Measurements from ENCODE around the gene DSP. TPM values are rescaled to one million over a fixed set of nuclear protein-coding genes. Genes with fewer than 3 reads are reported as not detected.

Gene DSP
- total RNA-seq, 2 donors from 2014 or later: 121 to 229 TPM

DNA sequence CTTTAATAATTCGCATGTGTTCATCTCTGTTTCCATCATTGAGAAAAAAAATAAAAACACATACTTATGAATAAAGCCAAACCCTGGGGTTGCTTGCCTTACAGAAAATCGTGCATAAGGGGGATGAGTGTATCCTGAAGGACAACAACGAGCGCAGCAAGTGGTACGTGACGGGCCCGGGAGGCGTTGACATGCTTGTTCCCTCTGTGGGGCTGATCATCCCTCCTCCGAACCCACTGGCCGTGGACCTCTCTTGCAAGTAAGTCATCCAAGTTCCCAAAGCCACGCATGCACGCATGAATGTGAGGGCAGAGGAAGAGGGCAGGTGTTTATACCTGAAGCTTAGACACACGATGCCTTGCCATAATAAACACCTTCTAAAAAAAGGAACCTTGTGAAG lies 27.6 kb downstream of the DSP start:
- Histone ChIP-seq H3K9me3 (no peaks in the 10 kb centered on the region), H3K27me3 (no peaks in the 10 kb centered on the region), H3K4me3 (no peak overlapping the region), H3K36me3 (peaks cover 67% of the 10 kb centered on the region), H3K4me1 (peaks cover 0 to 5% of the 10 kb centered on the region in 2 donors), H3K27ac (no peak overlapping the region)
- DNase-seq (ENCODE audit: low spot score): no peak
- TF ChIP-seq, protein P1, sequence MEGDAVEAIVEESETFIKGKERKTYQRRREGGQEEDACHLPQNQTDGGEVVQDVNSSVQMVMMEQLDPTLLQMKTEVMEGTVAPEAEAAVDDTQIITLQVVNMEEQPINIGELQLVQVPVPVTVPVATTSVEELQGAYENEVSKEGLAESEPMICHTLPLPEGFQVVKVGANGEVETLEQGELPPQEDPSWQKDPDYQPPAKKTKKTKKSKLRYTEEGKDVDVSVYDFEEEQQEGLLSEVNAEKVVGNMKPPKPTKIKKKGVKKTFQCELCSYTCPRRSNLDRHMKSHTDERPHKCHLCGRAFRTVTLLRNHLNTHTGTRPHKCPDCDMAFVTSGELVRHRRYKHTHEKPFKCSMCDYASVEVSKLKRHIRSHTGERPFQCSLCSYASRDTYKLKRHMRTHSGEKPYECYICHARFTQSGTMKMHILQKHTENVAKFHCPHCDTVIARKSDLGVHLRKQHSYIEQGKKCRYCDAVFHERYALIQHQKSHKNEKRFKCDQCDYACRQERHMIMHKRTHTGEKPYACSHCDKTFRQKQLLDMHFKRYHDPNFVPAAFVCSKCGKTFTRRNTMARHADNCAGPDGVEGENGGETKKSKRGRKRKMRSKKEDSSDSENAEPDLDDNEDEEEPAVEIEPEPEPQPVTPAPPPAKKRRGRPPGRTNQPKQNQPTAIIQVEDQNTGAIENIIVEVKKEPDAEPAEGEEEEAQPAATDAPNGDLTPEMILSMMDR (IDR thresholded peaks at IDR 0.05): no peak

DNA sequence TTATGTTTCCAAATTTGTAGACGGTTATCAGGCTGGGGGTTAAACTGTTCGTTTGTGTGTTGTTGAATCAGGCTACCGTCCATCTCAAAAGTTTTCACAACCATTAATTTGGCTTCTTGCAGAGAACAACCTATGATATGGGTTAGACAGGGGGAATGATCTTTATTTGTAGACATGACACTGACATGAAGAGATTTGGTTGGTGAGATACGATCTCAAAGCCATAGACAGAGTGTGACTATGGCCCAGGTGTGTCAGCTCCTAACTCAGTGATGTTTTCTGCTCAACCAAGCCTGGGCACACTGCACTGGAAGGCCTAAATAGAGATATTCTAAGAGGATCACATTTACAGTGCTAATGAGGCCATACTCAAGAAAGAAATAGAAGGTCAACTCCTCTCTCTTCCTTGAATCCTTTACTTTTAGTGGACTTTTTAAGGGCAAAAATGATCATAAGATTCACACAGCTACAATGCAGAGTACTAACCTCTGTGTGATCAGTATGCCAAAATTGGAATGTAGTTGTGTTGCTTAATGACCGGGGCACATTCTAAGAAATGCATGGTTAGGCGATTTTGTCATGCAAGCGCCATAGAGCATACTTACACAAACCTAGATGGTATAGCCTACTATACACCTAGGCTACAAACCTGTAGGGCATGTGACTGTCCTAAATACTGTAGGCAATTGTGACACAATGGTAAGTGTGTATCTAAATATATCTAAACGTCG lies 30.9 kb downstream of the DSP start:
- peaks cover 0 to 5% of the 10 kb centered on the region in 2 donors for H3K4me1 ChIP-seq
- H3K27me3 ChIP-seq: no peaks in the 10 kb centered on the region
- TF ChIP-seq, protein P1 (IDR thresholded peaks at IDR 0.05): no peak
- H3K36me3 ChIP-seq: peaks cover 64% of the 10 kb centered on the region
- no peaks in the 10 kb centered on the region for H3K9me3 ChIP-seq
- no peak for DNase-seq (ENCODE audit: low spot score)
- no peak overlapping the region for H3K27ac ChIP-seq
- H3K4me3 ChIP-seq: no peak overlapping the region

DNA sequence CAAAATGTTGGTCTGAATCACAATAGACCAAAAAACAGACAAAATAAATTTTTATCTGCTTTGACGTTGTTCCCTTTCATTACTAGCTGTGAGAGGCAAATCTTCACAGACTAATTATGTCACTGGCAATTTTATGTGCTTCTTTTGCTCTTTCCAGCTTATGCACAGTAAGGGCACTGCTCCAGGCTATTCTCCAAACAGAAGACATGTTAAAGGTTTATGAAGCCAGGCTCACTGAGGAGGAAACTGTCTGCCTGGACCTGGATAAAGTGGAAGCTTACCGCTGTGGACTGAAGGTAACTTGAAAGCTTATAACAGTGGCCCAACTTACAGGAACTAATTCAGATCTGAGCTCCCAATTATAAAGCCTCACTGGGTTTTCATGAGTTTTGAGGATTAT lies 33.0 kb downstream of the DSP start:
- Histone ChIP-seq H3K4me3 (no peak overlapping the region), H3K36me3 (peaks cover 67% of the 10 kb centered on the region), H3K4me1 (no peaks in the 10 kb centered on the region), H3K27ac (no peak overlapping the region), H3K27me3 (no peaks in the 10 kb centered on the region), H3K9me3 (no peaks in the 10 kb centered on the region)
- no peak for DNase-seq (ENCODE audit: low spot score)
- TF ChIP-seq, protein P1 (IDR thresholded peaks at IDR 0.05): no peak

DNA sequence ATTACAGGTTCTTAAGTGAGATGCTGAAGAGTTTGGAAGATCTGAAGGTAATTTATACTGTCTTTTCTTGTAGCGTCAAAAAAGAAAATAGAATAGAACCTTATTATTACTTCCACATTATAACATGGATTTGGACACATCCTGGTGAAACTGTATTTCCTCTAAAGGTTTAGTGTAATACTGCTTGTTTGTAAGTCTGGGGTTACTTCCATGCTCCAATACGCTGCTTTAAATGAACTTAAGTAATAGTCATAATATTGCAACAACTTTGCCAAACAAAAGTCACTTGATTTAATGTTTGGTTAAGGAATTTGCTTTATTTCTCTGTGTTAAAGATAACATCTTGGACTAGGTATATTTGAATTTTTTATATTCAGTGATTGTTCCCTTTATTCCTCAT lies 37.0 kb downstream of the DSP start:
- Histone ChIP-seq H3K36me3 (peaks cover 68% of the 10 kb centered on the region), H3K4me1 (no peaks in the 10 kb centered on the region), H3K27ac (no peak overlapping the region), H3K27me3 (no peaks in the 10 kb centered on the region), H3K4me3 (no peak overlapping the region), H3K9me3 (no peaks in the 10 kb centered on the region)
- TF ChIP-seq, protein P1 (IDR thresholded peaks at IDR 0.05): no peak
- DNase-seq (ENCODE audit: low spot score): no peak

DNA sequence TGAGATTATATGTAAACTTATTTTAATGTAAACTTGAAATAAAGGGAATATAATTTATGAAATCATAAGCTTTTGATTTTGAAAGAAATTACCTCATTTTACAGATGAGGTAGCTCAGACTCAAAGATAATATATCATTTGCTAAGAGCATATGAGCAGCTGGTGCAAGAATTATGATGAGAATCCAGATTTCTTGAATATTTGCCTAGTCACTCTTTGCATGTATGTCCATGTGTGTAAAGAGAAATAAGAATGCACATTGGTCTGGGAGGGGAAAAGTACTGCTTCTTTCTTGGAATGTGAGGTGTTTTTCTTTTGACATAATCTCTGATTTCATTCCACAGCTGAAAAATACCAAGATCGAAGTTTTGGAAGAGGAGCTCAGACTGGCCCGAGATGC lies 37.5 kb downstream of the DSP start:
- Histone ChIP-seq H3K9me3 (no peaks in the 10 kb centered on the region), H3K36me3 (peaks cover 68% of the 10 kb centered on the region), H3K27ac (no peak overlapping the region), H3K4me1 (no peaks in the 10 kb centered on the region), H3K27me3 (no peaks in the 10 kb centered on the region), H3K4me3 (no peak overlapping the region)
- TF ChIP-seq, protein P1 (IDR thresholded peaks at IDR 0.05): no peak
- DNase-seq (ENCODE audit: low spot score): no peak

DNA sequence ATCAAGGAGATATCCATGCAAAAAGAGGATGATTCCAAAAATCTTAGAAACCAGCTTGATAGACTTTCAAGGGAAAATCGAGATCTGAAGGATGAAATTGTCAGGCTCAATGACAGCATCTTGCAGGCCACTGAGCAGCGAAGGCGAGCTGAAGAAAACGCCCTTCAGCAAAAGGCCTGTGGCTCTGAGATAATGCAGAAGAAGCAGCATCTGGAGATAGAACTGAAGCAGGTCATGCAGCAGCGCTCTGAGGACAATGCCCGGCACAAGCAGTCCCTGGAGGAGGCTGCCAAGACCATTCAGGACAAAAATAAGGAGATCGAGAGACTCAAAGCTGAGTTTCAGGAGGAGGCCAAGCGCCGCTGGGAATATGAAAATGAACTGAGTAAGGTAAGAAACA lies 38.4 kb downstream of the DSP start:
- H3K4me3 ChIP-seq: no peak overlapping the region
- TF ChIP-seq, protein P1 (IDR thresholded peaks at IDR 0.05): no peak
- no peak overlapping the region for H3K27ac ChIP-seq
- no peak for DNase-seq (ENCODE audit: low spot score)
- peaks cover 72% of the 10 kb centered on the region for H3K36me3 ChIP-seq
- H3K4me1 ChIP-seq: no peaks in the 10 kb centered on the region
- H3K27me3 ChIP-seq: no peaks in the 10 kb centered on the region
- no peaks in the 10 kb centered on the region for H3K9me3 ChIP-seq

Measured in right atrium auricular region (tissue), 2 donors.